Choroid plexus epithelial cell (primary cell): ENCODE measurements around the gene FSTL4.
"Not testable (repeated sequence)": the region's sequence is repeated elsewhere in the genome, so short reads cannot be mapped to it uniquely, and the experiment has no call there.

ENCODE experiments used
- DNase-seq: peaks from one replicate; pipeline ENCODE4 v3.0.0-alpha.2; 2010; ENCODE audit warnings: low read depth
- H3K4me3 ChIP-seq: 2 replicates; pipeline ENCODE4 v1.5.1; 2011; ENCODE audit warnings: low read depth, mild to moderate bottlenecking, control low read depth, low read length, moderate library complexity
- TF ChIP-seq, protein P1 (sequence below): conservative IDR thresholded peaks from 2 replicates; pipeline ENCODE4 v1.5.1; 2011; ENCODE audit warnings: low read depth, mild to moderate bottlenecking, control low read depth, inconsistent platforms, low read length, moderate library complexity

The FSTL4 gene

DNA sequence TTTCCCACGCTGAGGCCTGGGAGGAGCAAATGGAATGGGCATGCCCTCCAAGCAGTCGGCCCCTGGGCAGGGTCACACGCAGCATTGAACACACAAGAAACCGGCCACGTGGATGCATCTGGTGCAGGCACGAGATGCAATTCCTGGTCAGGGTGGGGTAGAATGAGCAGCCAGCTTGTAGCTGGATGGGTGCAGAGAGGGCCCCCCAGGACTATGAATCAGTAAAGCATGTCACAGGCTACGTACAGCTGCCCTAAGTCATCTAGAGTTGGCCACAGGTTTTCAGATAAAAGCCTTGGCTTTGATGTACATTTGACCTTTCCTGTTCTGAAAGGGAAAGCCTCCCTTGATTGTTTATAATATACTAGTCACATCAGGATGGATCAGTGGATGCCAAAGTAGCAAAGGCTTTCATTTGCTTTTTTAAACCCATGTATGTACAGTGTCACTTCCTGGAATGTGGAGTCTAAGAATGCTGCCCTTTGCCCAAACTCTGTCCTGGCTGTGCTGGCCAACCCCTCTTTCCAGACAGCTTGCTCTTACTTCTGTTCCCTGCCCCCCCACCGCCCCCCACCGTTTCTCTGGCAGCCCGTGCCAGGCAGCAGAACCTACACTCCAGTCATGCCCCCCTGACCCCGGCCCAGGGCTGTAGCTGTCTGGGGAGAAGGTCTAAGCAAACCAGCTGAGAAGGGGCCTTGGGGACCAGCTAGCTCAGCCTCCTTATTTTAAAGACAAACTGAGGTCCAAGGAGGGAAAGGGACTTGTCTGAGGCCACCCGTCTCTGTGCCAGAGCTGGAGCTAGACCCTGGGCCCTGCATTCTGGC lies 391.3 kb downstream of the FSTL4 start:
- no peak overlapping the region for H3K4me3 ChIP-seq
- peak; percentile 75 for DNase-seq
- TF ChIP-seq, protein P1, sequence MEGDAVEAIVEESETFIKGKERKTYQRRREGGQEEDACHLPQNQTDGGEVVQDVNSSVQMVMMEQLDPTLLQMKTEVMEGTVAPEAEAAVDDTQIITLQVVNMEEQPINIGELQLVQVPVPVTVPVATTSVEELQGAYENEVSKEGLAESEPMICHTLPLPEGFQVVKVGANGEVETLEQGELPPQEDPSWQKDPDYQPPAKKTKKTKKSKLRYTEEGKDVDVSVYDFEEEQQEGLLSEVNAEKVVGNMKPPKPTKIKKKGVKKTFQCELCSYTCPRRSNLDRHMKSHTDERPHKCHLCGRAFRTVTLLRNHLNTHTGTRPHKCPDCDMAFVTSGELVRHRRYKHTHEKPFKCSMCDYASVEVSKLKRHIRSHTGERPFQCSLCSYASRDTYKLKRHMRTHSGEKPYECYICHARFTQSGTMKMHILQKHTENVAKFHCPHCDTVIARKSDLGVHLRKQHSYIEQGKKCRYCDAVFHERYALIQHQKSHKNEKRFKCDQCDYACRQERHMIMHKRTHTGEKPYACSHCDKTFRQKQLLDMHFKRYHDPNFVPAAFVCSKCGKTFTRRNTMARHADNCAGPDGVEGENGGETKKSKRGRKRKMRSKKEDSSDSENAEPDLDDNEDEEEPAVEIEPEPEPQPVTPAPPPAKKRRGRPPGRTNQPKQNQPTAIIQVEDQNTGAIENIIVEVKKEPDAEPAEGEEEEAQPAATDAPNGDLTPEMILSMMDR, result no peak

DNA sequence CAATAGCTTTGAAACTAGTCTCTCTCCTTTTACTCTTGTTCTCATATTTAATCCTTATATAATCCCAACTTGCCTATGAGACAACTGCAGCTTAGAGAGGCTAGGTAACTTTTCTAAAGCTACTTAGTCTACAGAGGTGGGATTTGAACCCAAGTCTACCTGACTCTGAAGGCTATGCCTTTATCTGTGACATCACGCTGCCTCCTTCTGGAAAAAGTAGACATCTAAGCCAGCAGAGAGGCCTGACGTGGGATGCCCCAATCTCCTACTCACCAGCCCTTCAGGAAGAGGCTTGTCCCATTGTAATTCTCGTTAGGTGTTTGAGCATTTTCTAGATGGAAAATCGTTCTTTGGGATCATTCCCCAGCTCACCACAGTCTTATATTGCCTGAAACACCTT lies 393.0 kb downstream of the FSTL4 start:
- TF ChIP-seq, protein P1, result no peak
- no peak for DNase-seq
- no peak overlapping the region for H3K4me3 ChIP-seq

DNA sequence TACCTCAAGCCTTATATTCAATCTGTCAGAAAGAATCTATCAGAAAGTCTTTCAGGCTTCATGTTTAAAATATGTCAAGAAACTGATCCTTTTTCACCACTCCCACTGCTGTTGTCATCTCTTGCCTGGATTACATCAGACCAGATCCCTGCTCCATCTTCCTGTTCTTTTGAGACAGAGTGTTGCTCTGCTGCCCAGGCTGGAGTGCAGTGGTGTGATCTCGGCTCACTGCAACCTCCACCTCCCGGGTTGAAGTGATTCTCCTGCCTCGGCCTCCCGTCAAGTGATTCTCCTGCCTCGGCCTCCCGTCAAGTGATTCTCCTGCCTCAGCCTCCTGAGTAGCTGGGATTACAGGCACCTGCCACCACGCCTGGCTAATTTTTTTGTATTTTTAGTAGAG lies 396.2 kb downstream of the FSTL4 start:
- not testable (repeated sequence) for DNase-seq, H3K4me3 ChIP-seq

DNA sequence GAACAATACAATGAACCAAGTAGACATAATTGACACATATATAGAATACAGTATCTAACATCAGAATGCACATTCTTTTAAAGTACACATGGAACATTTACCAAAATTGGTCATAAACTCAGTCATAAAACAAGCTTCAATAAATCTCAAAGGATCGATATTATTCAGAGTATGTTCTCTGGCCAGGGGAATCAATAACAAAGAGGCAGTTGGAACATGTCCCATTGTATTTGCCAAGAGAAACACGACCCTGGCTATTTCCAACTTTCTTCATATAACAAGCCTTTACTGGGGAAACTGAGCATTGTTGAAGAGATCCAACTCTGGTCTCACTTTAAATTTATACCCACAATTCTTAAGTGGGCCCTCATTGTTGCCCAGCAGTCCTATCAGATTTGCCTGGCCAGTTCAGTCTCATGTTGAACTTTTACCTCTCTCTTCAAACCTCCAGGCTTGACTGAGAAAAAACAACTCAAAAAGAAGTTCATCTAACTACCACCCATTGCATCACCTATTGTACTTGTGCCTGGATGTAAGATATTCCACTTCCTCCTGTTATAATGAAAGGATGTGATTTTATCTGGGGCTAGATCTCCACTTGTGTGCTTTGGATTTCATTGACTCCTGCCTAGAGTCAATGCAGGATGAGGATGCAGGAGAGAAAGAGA lies 398.1 kb downstream of the FSTL4 start:
- no peak for DNase-seq
- TF ChIP-seq, protein P1, result no peak
- no peak overlapping the region for H3K4me3 ChIP-seq

DNA sequence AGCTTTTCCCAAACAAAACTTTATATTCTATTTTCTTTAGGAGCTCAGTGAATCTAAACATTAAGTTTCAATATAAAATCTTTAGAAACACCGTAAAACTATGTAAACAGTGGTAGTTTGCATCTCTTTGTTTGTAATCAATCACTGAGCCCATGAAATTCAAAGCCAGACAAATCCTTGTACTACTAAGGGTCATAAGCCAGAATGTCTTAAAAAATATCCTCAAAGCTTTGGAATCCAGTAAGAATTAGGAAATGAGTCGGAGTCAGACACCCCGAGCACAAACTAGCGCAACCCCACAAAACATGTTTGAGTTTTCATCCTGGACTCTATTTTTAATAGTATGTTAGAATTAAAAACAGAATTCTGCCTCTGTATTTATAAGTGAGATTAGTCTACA lies 406.7 kb downstream of the FSTL4 start:
- TF ChIP-seq, protein P1, result no peak
- no peak overlapping the region for H3K4me3 ChIP-seq
- DNase-seq, result peak; percentile 42

DNA sequence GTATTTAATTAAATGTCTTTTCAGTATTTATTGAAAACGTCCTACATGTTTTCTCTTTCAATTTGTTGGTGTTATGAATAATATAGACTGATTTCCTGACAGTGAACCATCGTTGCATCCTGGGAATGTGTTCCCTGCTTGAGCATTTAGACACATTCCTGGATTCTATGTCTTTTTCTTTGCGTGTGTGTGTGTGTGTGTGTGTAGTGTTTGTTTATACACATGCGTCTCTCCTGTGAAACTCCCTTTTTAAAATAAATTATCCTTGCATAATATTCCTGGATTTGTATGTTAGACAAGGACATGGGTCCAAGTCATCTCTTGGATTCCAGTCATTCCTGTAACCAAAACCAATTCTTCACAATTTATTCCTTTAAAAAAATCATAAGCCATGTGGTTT lies 407.1 kb downstream of the FSTL4 start:
- TF ChIP-seq, protein P1, result no peak
- DNase-seq, result peak; percentile 45
- no peak overlapping the region for H3K4me3 ChIP-seq

DNA sequence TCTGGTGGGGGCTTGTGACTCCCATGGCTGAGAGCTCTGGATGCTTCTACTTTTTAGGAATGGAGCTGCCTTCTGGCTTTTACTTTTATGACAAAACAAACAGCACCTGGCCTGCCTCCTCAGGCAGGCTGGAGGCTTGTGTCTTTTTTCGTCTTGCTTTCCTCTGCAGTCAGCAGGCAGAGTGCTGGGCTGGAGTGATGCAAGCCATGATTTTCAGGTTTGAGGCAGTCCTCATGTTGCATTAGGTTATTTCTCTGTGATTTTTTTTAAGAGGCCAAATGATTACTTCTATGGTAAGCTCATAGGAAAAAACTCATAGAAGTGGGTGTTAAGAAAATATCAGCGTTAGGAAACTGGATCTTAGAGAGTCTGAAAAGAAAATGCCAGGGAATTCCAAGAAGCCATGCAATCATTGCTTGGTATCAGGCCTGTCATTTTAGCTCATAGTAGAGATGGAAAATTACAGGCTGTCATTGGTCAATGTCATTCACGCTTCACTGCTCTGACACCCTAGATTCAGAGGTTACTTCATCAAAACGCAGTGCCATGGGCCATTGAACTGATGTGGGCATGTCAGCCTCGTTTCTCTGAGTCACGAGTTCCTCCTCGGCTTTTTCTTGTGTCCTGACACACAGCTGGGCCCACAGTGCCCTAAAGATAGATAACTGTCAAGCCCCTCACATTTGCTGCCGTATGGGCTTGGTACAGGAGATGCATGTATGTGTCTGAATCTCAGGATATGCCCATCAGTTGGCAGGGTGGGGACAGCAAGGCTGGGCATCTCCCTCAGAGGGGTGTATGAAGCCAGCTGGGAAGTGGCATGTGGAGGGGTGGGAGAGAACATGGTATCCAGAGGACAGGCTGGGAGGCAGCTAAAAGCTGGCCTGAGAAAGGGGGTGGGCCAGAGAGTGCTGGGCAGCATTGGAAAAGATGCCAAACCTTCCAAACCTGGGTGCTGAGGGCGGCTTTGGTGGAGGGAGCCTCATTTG lies 408.7 kb downstream of the FSTL4 start:
- no peak overlapping the region for H3K4me3 ChIP-seq
- TF ChIP-seq, protein P1, result no peak
- no peak for DNase-seq
